MCF 10A (cell line): ENCODE data around the gene RWDD2A. TPM values are rescaled to one million over a fixed set of nuclear protein-coding genes. Genes with fewer than 3 reads are reported as not detected.

Experiments used
- BruUV-seq: library from RNA; stranded (reverse); fragments of 400-500 nt; replicated peaks from 2 replicates; lab custom pipeline; 2021; lab: Mats Ljungman, UMichigan
- CTCF ChIA-PET: fragments of 300-600 bp; sonication (Branson Sonifier 250); formaldehyde crosslinking; extraction: SDS; loops from one replicate; lab custom pipeline; 2021; ENCODE audit warnings: antibody characterized with exemption, inconsistent platforms; lab: Yijun Ruan, JAX
- POLR2A ChIA-PET: fragments of 300-600, 350-650 bp; sonication (Branson Sonifier 250); formaldehyde crosslinking; extraction: SDS; loops from one replicate; lab custom pipeline; 2020; ENCODE audit warnings: antibody characterized with exemption, inconsistent platforms; lab: Yijun Ruan, JAX
- DNase-seq: peaks from one replicate; pipeline ENCODE4 v3.0.0-alpha.2; 2018; ENCODE audit not compliant: unreplicated experiment
- H3K27ac Mint-ChIP-seq: one replicate; pipeline ENCODE4 v1.8.0; 2022; ENCODE audit warnings: mild to moderate bottlenecking, low read depth, mixed read lengths; ENCODE audit not compliant: unreplicated experiment
- H3K27me3 Mint-ChIP-seq: one replicate; pipeline ENCODE4 v1.8.0; 2022; ENCODE audit warnings: mixed read lengths; ENCODE audit not compliant: insufficient read depth, unreplicated experiment
- H3K36me3 Mint-ChIP-seq: one replicate; pipeline ENCODE4 v1.8.0; 2022; ENCODE audit warnings: mild to moderate bottlenecking, moderate library complexity, mixed read lengths; ENCODE audit not compliant: insufficient read depth, unreplicated experiment
- H3K4me1 Mint-ChIP-seq: one replicate; pipeline ENCODE4 v1.8.0; 2022; ENCODE audit warnings: mixed read lengths; ENCODE audit not compliant: insufficient read depth, unreplicated experiment
- H3K4me3 Mint-ChIP-seq: one replicate; pipeline ENCODE4 v1.8.0; 2022; ENCODE audit warnings: mild to moderate bottlenecking, moderate library complexity, mixed read lengths; ENCODE audit not compliant: unreplicated experiment
- H3K9me3 Mint-ChIP-seq: one replicate; pipeline ENCODE4 v1.8.0; 2022; ENCODE audit warnings: mixed read lengths; ENCODE audit not compliant: unreplicated experiment
- intact Hi-C: fragments of 100-400 bp; cut with micrococcal nuclease; formaldehyde crosslinking; loops from 2 replicates; pipeline ENCODE4 v1.14.1; 2022
- total RNA-seq: library from RNA; stranded (reverse); gene quantifications from 2 replicates; pipeline ENCODE4 v1.2.3, GENCODE V29; 2022
- TF ChIP-seq, protein P1 (sequence below): fragments of 200-600 bp; IDR thresholded peaks from one replicate; pipeline ENCODE4 v1.8.0; 2022; ENCODE audit warnings: antibody characterized with exemption, mild to moderate bottlenecking; ENCODE audit not compliant: unreplicated experiment

The RWDD2A gene
- total RNA-seq, 1 experiment from 2014 or later = 6.5 TPM

DNA sequence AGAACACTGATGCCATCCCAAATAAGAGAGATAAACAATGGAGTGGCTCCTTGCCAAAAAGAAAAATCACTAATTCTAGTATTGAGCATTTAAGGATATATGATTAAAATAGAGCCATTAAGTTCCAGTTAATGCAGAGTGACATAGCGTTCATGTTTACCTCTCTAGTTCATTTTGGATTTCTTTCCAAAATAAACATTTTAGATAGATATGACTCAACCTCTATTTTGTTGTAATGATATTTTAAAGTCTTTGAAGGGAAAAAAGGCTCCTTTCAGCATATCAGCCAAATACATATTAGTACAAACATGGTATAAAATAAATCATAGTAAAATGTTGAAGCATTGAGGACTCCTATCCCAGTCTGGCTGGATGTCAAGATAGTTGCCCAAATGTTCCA, 33.4 kb downstream of the RWDD2A start:
- ChIA-PET CTCF (interaction anchor here (1.2 to 1.3 kb wide), 2 partner anchors 288 to 367 kb away, joined by 4 to 9 read pairs; no protein-coding TSS in a partner anchor), POLR2A (no interaction called here)

GRCh38 chr6:83231146-83231545, 38.0 kb downstream of the RWDD2A start:
- no peak for DNase-seq
- H3K4me1 Mint-ChIP-seq = no peaks in the 10 kb centered on the region
- POLR2A ChIA-PET = no interaction called here
- no peak overlapping the region for H3K27ac Mint-ChIP-seq
- no peaks in the 10 kb centered on the region for H3K36me3 Mint-ChIP-seq
- H3K4me3 Mint-ChIP-seq = no peak overlapping the region
- BruUV-seq = no TSS peak
- no peaks in the 10 kb centered on the region for H3K9me3 Mint-ChIP-seq
- CTCF ChIA-PET = interaction anchor here (0.9 to 1.9 kb wide), 6 partner anchors 9 to 283 kb away, joined by 3 to 7 read pairs (median 4); partner anchors contain the start of gene PRSS35
- no peaks in the 10 kb centered on the region for H3K27me3 Mint-ChIP-seq
- TF ChIP-seq, protein P1, sequence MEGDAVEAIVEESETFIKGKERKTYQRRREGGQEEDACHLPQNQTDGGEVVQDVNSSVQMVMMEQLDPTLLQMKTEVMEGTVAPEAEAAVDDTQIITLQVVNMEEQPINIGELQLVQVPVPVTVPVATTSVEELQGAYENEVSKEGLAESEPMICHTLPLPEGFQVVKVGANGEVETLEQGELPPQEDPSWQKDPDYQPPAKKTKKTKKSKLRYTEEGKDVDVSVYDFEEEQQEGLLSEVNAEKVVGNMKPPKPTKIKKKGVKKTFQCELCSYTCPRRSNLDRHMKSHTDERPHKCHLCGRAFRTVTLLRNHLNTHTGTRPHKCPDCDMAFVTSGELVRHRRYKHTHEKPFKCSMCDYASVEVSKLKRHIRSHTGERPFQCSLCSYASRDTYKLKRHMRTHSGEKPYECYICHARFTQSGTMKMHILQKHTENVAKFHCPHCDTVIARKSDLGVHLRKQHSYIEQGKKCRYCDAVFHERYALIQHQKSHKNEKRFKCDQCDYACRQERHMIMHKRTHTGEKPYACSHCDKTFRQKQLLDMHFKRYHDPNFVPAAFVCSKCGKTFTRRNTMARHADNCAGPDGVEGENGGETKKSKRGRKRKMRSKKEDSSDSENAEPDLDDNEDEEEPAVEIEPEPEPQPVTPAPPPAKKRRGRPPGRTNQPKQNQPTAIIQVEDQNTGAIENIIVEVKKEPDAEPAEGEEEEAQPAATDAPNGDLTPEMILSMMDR = no peak
- intact Hi-C loops = no loop called here

More for the DNA sequence above, 33.4 kb downstream of the RWDD2A start:
- TF ChIP-seq, protein P1 = no peak
- no peak overlapping the region for H3K27ac Mint-ChIP-seq
- no peaks in the 10 kb centered on the region for H3K36me3 Mint-ChIP-seq
- no peaks in the 10 kb centered on the region for H3K27me3 Mint-ChIP-seq
- BruUV-seq = no TSS peak
- intact Hi-C loops = no loop called here
- H3K4me1 Mint-ChIP-seq = no peaks in the 10 kb centered on the region
- DNase-seq = peak; percentile 8
- no peaks in the 10 kb centered on the region for H3K9me3 Mint-ChIP-seq
- H3K4me3 Mint-ChIP-seq = no peak overlapping the region

DNA sequence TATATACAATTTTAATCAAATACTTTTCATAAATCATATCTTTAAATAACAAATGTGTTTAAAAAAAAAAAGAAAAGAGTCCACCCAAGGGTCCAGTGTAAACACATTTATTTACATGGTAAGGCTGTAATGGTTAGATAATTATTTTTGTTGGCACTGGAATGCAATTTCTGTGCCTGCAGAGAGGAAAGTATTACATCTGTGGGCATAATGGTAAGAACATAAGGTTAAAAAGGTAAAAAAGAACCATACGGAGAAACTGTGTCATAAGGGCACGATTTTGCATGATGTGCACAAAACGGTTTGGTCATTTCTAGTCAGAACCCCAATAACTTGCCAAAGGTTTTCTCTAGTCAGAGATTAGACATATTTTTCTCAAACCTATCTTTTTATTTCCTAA, 54.3 kb downstream of the RWDD2A start:
- H3K27me3 Mint-ChIP-seq = no peaks in the 10 kb centered on the region
- BruUV-seq = no TSS peak
- H3K27ac Mint-ChIP-seq = no peak overlapping the region
- peaks cover 8% of the 10 kb centered on the region for H3K4me1 Mint-ChIP-seq
- intact Hi-C loops = no loop called here
- no peaks in the 10 kb centered on the region for H3K9me3 Mint-ChIP-seq
- CTCF ChIA-PET = no interaction called here
- POLR2A ChIA-PET = no interaction called here
- no peak overlapping the region for H3K4me3 Mint-ChIP-seq
- TF ChIP-seq, protein P1 = no peak
- DNase-seq = peak; percentile 17
- H3K36me3 Mint-ChIP-seq = no peaks in the 10 kb centered on the region

Other genes starting within 250 kb of the RWDD2A start
- gene UBE3D, start 127.5 kb upstream of the RWDD2A start, total RNA-seq = 3.0 and 5.5 TPM in 2 replicates
- 25.8 and 31.3 TPM in 2 replicates for gene DOP1A, start 125.7 kb upstream of the RWDD2A start, total RNA-seq
- gene PGM3, start 92 bp upstream of the RWDD2A start, total RNA-seq = 117 and 150 TPM in 2 replicates
- gene ME1, start 237.7 kb downstream of the RWDD2A start, total RNA-seq = 16.7 and 17.8 TPM in 2 replicates